ENCODE measurements around the gene CLEC3B. TPM values are rescaled to one million over a fixed set of nuclear protein-coding genes. Genes with fewer than 3 reads are reported as not detected.

Gene CLEC3B
- total RNA-seq, 3 donors from 2014 or later: 18.3 to 479 (median 55.7) TPM

- Histone ChIP-seq H3K4me1 (no peaks in the 10 kb centered on the region), H3K36me3 (no peaks in the 10 kb centered on the region), H3K4me3 (no peak overlapping the region), H3K27ac (peak overlapping the region; percentile 40 to 80), H3K9me3 (no peaks in the 10 kb centered on the region), H3K27me3 (no peaks in the 10 kb centered on the region)
- intact Hi-C loops (cut with DNase I; ENCODE audit: low total_unique reads): no loop called here
- TF ChIP-seq CTCF (IDR thresholded peaks at IDR 0.05): no peak
- no peak for TF ChIP-seq POLR2A (IDR thresholded peaks at IDR 0.05)
- no peak for TF ChIP-seq POLR2AphosphoS5 (IDR thresholded peaks at IDR 0.05)
- DNase-seq (ENCODE audit: low spot score in 2 of 2): no peak
Observed at GRCh38 chr3:44995142-44995770, 30.8 kb upstream of the CLEC3B start.

GRCh38 chr3:44996556-44996969, 29.5 kb upstream of the CLEC3B start:
- TF ChIP-seq CTCF (IDR thresholded peaks at IDR 0.05) (no peak), POLR2AphosphoS5 (IDR thresholded peaks at IDR 0.05) (no peak), POLR2A (IDR thresholded peaks at IDR 0.05) (no peak)
- no peak for DNase-seq (ENCODE audit: low spot score in 2 of 2)
- no peaks in the 10 kb centered on the region for H3K4me1 ChIP-seq
- intact Hi-C loops (cut with DNase I; ENCODE audit: low total_unique reads): no loop called here
- H3K4me3 ChIP-seq: no peak overlapping the region
- H3K27me3 ChIP-seq: no peaks in the 10 kb centered on the region
- H3K36me3 ChIP-seq: no peaks in the 10 kb centered on the region
- H3K9me3 ChIP-seq: no peaks in the 10 kb centered on the region
- H3K27ac ChIP-seq: peak overlapping the region in 1 of 2 donors; percentile 46

- no peak overlapping the region for H3K27ac ChIP-seq
- no peak for TF ChIP-seq POLR2A (IDR thresholded peaks at IDR 0.05)
- TF ChIP-seq CTCF (IDR thresholded peaks at IDR 0.05): no peak
- TF ChIP-seq POLR2AphosphoS5 (IDR thresholded peaks at IDR 0.05): no peak
- intact Hi-C loops (cut with DNase I; ENCODE audit: low total_unique reads): no loop called here
- H3K27me3 ChIP-seq: no peaks in the 10 kb centered on the region
- no peak overlapping the region for H3K4me3 ChIP-seq
- no peaks in the 10 kb centered on the region for H3K36me3 ChIP-seq
- no peaks in the 10 kb centered on the region for H3K9me3 ChIP-seq
- H3K4me1 ChIP-seq: no peaks in the 10 kb centered on the region
- DNase-seq (ENCODE audit: low spot score in 2 of 2): no peak
Observed at GRCh38 chr3:44999782-45000181, 26.3 kb upstream of the CLEC3B start.

- H3K27me3 ChIP-seq: no peaks in the 10 kb centered on the region
- H3K27ac ChIP-seq: no peak overlapping the region
- no peak overlapping the region for H3K4me3 ChIP-seq
- no peaks in the 10 kb centered on the region for H3K9me3 ChIP-seq
- intact Hi-C loops (cut with DNase I; ENCODE audit: low total_unique reads): no loop called here
- H3K4me1 ChIP-seq: no peaks in the 10 kb centered on the region
- no peak for TF ChIP-seq POLR2A (IDR thresholded peaks at IDR 0.05)
- H3K36me3 ChIP-seq: no peaks in the 10 kb centered on the region
- DNase-seq (ENCODE audit: low spot score in 2 of 2): no peak
Observed at GRCh38 chr3:45000823-45001222, 25.3 kb upstream of the CLEC3B start.

GRCh38 chr3:45001738-45002137, 24.4 kb upstream of the CLEC3B start:
- H3K27ac ChIP-seq: no peak overlapping the region
- H3K9me3 ChIP-seq: no peaks in the 10 kb centered on the region
- H3K27me3 ChIP-seq: no peaks in the 10 kb centered on the region
- no peak overlapping the region for H3K4me3 ChIP-seq
- no peak for TF ChIP-seq POLR2A (IDR thresholded peaks at IDR 0.05)
- TF ChIP-seq POLR2AphosphoS5 (IDR thresholded peaks at IDR 0.05): no peak
- TF ChIP-seq CTCF (IDR thresholded peaks at IDR 0.05): no peak
- H3K36me3 ChIP-seq: no peaks in the 10 kb centered on the region
- intact Hi-C loops (cut with DNase I; ENCODE audit: low total_unique reads): no loop called here
- no peaks in the 10 kb centered on the region for H3K4me1 ChIP-seq
- DNase-seq (ENCODE audit: low spot score in 2 of 2): no peak

All from breast epithelium (tissue), 4 donors.